HG03064 (cell line): Measurements from ENCODE around the gene PDE1C.
"Not testable (repeated sequence)": the region's sequence is repeated elsewhere in the genome, so short reads cannot be mapped to it uniquely, and the experiment has no call there.

Experiments used
- ATAC-seq: cut with Tn5 transposase; IDR thresholded peaks from one replicate; pipeline ENCODE4 v1.9.1; 2021; ENCODE audit warnings: low read depth; ENCODE audit not compliant: unreplicated experiment

The PDE1C gene

GRCh38 chr7:31858055-31858454, 212.2 kb downstream of the PDE1C start:
- ATAC-seq, result no peak

DNA sequence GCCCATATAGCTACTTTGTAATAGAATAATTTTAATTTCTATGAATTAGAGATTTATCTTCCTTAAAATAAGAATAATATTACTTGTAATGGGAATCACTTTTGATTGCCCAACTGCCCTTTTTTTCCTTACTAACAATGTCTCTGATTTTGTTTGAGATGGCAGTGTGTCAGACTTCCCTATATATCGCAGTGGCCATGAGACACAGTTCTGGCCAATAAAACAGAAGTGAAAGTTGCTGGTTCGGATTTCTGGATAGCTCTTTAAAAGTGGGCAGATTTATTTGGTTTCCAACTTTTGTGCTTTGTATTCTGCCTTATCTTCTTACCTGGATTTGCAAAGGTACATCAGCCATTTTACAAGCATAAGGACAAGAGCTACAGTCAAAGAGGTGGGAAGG, 213.0 kb downstream of the PDE1C start:
- no peak for ATAC-seq

DNA sequence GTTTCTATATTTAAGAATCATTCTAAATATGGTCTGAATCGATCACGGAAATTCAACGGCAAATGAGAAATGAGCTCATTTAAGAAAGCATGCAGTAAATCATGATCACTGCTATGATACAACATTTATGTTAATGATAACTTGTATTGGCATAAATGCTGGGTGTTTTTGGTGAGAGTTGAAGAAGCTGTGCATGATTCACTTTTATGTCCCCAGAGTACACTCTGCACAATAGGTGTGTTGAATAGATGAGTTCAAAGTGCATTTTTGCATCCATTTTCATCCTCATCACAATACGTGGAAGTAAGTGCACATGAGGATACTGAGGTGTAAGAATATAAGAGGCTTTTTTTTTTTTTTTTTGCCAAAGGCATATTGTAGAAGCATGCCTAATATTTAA, 213.9 kb downstream of the PDE1C start:
- no peak for ATAC-seq

GRCh38 chr7:31855530-31855929, 214.7 kb downstream of the PDE1C start:
- ATAC-seq, result no peak

DNA sequence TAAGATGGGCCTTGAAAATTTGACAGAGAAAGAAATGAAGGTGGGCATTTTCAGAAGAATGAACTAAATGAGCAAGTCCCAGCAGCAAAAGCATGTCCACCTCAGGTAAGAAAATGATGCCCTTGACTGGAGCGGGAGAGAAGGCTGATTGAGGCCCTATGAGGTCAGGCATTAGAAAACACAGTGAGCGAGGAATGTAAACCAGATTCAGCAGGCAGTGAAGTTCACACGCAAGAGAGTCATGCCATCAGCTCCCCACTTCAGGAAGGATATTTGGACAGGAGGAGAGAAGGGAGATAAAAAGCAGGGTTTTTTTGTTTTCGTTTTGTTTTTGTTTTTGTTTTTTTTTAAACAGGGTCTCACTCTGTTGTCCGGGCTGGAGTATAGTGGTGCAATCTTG, 216.8 kb downstream of the PDE1C start:
- no peak for ATAC-seq

GRCh38 chr7:31852462-31852861, 217.7 kb downstream of the PDE1C start:
- ATAC-seq, result no peak

DNA sequence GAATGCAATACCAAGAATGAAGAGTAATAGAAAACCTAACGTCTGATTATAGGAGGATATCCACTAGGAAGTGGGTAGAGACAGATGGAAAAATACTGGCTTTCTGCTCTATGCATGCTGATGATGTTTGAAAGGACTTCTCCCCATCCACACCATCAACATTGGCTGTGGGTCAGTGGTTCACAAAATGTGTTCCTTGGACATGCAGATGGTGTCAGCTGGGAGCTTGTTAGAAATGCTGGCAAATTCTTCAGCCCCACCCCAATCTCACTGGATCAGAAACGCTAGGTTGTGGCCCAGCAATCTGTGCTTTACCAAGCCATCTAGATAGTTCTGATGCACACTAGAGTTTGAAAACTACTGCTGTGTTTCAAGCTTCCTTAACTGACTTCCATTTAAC, 219.1 kb downstream of the PDE1C start:
- ATAC-seq, result no peak

DNA sequence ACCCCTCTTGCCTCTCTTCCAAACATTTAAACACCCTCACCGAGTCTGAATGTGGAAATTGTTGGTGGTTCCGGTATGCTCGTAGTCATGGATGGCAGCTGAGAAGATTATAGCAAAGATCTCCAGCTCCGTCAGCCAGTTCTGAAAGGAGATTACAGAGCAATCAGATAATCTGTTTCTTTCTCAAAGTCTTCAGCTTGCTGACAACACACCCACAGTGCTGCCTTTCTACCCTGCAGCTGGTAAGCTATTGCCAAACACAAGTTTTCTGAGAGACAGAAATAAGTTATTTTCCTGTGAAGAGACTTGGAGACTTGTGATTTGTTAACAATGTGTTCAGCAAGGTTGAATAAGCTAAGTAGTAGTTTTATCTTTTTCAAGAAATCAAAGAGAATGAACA, 219.6 kb downstream of the PDE1C start:
- no peak for ATAC-seq

- no peak for ATAC-seq
These were observed 220.1 kb downstream of the PDE1C start for GRCh38 chr7:31850066-31850465.

DNA sequence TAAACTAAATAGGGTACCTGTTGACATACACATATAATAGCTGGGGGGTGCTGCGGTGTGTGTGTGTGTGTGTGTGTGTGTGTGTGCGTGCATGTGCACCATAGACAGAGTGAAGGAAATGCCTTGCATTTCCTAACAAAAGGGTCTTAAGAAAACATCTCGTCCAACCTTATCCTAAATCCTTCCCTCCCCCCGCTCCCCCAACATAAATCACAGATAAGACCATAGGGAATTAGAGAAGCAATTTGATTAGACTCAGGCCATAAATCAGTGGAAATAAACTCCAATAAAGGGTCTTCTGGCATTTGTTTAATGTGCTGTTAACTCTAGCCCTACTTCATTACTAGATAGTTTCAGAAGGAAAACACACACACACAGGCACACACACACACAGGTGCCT, 234.7 kb downstream of the PDE1C start:
- no peak for ATAC-seq

DNA sequence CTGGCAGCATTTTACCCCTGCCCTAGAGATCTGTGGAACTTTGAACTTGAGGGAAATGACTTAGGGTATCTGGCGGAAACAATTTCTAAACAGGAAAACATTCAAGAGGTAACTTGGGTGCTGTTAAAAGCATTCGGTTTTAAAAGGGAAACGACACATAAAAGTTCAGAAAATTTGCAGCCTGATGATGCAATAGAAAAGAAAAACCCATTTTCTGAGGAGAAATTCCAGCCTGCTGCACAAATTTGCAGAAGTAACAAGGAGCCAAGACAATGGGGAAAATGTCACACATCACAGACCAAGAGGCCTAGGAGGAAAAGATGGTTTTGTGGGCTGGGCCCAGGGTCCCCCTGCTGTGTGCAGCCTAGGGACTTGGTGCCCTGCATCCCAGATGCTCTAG, 236.6 kb downstream of the PDE1C start:
- not testable (repeated sequence) for ATAC-seq

DNA sequence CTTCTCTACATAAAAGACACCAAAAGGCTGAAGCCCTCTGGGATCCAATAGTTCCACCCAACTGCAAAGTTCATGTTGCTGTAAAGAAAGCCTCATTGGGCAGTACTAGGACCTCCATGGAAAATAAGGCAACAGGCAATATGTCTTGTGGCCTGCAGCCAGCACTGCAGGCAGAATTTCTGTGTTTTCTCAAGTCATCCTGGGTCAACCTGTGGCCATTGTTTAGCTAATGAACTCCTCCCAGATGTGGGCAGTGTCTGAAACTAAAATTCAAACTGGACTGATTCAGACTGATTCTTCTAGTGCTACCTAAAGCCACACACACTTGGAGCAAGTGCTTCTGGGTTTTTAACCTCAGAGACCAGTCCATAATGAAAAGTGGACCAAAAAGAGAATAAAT, 241.7 kb downstream of the PDE1C start:
- no peak for ATAC-seq

DNA sequence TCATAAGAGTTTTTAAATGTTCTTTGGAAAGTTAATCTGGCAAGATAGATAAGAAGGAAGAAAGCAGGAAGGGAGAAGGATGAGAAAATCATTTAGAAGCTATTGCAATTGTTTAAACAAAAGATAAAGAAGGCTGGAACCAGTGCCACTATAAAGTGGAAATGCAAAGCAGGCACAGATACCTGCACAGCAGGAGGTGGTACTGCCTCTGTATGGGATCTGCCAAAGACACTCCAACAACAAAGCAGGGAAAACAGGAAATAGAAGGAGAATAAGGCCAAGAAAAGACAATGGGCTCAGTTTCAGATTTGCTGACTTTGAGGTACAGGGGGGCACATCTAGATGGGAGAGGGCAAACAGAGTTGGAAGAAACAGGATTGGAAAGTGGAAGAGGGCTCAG, 244.6 kb downstream of the PDE1C start:
- ATAC-seq, result no peak

DNA sequence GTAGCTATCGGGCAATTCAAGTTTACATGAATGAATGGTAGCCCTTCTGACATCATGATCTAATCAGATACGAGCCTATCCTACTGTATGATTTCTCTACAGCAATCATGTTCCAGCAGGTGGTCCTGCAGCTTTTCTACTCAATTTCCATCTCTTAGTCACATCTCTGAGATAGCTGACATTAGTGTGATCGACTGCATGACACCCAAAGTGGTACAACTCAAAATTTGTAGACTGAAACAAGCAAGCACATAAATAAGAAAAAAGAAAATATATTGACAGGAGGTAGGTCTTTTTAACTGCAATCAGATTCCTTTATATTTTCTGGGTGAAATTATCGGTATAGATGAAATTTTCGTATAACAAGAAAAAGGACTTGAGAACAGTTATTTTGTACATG, 251.2 kb downstream of the PDE1C start:
- ATAC-seq, result no peak

DNA sequence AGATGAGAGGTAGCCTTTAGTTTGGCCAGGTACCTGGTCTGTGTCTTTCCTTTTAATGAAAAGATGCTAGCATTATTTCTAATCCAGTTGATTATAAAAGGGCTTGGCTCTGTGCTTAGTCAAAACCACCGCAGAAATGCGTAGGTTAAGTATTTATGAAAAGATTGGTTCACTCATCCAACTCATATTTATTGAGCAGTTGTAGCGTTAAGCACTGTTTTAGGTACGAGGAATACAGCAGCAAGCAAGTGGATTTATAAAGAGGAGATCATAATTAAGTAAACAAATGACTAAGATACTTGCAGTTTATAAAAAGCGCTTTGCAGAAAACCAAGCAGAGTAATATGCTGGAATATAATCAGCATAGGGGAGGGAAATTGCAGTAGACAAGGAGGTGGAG, 253.4 kb downstream of the PDE1C start:
- no peak for ATAC-seq

DNA sequence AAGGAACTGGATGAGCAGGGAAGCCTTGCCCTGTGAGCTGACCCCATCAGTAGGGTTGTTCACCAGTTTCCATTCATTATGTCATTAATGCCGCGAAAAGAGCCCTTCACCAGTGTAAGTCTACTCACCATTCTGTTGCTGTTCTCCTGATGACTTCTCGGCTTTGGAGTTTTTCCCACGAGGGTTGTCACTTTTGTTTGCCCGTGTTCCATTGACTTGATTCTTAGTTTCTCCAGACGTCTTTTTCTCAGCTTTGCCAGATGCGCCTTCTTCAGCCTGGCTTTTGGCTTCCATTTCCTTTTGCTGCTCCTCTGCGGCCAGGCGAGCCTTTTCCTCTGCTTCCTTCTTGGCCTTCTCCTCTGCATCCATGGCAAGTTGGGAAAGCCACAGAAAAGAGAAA, 254.4 kb downstream of the PDE1C start:
- no peak for ATAC-seq

DNA sequence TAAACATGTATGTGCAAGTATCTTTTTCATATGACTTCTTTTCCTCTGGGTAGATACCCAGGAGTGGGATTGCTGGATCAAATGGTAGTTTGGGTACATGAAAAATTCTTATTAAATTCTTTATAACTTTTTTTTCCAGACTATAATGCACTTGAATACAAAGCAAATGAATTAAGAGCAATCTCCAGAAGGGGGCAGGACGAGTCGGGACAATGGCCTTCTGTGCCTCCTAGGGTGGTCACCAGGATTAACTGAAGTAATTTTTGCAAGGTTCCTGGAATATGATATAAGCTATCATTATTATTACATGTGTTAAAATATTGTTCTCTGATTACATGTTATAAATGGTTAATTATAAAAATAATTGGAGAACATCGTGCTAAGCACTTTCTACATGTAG, 256.0 kb downstream of the PDE1C start:
- no peak for ATAC-seq

GRCh38 chr7:31811650-31812461, 258.4 kb downstream of the PDE1C start:
- peak; percentile 85 for ATAC-seq

- ATAC-seq, result peak; percentile 83
These were observed 264.9 kb downstream of the PDE1C start for GRCh38 chr7:31805209-31805818.

- ATAC-seq, result no peak
These were observed 273.8 kb downstream of the PDE1C start for GRCh38 chr7:31796375-31796774.

DNA sequence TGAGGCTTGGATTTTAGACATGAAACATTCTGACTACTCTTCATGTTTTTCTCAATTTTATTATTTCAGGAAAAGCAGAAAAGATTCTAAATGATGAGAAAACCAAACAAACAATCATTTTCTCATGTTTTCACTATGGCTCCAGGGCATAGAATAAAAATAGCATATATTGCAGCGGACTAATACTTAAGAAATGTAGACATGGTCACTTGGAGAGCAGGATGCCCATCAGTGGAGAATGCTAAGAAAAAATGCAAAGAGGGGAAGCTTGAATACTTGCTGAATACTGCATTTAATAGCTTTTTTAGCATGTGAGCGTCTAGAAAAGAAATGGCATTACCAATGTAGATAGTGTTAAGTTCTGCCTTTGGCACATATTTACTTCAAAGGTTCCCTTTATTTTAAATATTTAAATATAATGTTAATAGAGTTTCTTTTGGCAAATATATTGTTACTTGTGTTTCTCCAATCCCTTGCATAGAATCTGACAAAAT, 275.3 kb downstream of the PDE1C start:
- ATAC-seq, result no peak

DNA sequence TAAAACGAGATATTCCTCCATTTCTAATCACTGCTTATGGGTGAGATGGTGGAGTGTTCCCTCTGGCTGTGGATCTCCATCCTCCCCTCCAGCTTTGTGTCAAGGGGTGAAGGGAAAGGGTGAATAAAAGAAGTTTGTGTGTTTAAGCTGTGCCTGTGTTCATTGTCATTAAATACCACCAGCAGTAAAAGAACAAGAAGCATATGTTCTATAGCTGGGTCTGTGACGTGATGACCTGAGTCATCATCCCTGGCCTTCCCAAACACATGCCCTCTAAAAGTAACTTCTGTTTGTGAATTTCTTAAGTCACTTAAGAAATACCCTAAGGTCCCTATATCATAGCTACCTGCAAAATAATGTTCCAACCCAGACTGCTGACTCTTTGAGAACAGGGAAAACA, 278.3 kb downstream of the PDE1C start:
- no peak for ATAC-seq
